Raji (cell line): Measurements from ENCODE around the gene AHRR.

Experiments
- POLR2A ChIP-seq: IDR thresholded peaks from 2 replicates; pipeline ENCODE4 v1.6.1; 2011; ENCODE audit warnings: low read depth, low read length, control low read depth; ENCODE audit not compliant: insufficient read depth

The AHRR gene

GRCh38 chr5:410911-411517, 89.5 kb downstream of the AHRR start:
- TF ChIP-seq POLR2A = no peak

DNA sequence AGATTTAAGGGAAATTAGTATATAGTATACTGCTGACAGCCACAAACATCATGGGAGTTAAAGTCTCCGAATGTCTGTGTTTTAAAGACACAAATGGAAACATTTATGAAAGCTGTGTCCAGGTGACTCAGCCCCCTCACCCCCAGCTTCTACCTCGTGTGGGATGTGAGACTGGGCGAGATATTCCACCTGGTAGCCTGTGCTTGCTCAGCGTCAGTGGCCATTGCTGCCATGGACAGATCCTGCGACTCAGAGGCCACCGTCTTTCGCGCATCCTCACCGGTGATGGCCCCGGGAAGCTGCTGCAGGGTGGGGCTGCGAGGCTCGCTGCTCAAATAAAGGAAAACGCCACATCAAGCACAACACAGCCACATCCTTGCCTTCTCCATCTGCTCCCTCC, 90.2 kb downstream of the AHRR start:
- TF ChIP-seq POLR2A = no peak

DNA sequence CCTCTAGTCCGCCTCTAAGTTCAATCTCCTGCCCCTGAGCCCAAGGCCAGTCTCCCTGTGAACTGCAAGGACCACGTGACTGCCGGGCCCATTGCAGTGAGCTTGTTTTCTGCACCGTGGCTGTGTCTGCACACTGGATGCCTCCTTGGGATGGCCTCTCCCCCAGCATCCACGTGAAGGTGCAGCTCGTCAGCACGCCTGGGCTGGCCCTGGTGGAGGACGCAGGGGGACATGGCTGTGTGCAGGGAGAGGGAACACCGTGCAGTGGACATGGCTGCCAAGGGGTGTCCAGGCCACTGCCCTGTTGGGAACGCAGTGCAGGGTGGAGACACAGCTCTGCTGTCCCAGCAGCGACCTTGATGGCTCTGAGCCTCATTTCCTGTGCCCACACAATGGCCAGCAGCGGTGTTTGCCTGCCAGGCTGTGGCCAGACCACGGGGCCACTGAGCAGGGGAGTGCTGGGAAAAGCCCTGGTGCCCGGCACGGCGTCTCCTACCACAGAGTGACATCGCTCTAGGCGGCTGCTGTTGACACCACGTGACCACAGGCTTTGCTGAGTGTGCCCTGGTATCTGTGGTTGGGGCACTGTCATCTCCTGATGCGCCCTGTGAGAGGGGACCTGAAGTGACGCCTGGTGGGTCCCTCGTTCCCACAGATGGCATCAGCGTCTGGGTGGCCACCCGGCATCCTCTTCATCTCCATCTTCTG, 94.6 kb downstream of the AHRR start:
- TF ChIP-seq POLR2A = no peak

GRCh38 chr5:416636-416960, 95.1 kb downstream of the AHRR start:
- TF ChIP-seq POLR2A = no peak

DNA sequence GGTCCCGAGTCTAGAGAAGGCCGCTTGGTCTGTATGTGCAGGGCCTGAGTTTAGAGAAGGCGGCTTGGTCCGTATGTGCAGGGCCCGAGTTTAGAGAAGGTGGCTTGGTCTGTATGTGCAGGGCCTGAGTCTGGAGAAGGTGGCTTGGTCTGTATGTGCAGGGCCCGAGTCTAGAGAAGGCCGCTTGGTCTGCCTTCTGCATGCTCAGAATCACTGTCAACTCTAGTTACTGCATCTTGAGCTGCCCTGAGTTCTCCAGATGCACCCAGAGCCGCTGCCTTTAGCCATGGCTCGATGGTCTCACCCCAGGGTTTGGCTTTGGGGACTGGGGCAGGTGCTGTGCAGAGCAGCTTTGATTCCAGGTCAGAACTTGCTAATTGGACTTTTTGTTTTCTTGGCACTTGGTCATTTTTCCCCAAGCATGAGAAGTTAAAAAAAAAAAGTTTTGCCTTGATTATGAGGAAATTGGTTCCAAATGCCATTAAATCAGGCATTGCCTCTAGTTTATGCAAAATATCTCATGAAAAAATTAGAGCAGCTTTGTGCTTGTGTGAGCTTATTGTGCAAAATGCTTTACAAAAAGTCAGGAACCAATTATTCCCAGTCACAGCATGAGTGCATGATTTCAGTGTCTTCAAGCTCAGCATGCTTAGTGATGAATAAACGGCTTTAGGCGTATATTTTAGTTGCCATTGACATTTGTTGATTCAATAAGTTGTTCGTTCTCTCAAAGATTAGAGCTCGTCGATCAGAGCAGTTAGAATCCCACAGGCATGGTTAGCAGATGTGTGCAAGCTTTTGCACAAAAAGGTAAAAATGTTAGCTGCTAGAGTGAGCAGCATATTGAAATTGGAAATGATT, 96.0 kb downstream of the AHRR start:
- no peak for TF ChIP-seq POLR2A

DNA sequence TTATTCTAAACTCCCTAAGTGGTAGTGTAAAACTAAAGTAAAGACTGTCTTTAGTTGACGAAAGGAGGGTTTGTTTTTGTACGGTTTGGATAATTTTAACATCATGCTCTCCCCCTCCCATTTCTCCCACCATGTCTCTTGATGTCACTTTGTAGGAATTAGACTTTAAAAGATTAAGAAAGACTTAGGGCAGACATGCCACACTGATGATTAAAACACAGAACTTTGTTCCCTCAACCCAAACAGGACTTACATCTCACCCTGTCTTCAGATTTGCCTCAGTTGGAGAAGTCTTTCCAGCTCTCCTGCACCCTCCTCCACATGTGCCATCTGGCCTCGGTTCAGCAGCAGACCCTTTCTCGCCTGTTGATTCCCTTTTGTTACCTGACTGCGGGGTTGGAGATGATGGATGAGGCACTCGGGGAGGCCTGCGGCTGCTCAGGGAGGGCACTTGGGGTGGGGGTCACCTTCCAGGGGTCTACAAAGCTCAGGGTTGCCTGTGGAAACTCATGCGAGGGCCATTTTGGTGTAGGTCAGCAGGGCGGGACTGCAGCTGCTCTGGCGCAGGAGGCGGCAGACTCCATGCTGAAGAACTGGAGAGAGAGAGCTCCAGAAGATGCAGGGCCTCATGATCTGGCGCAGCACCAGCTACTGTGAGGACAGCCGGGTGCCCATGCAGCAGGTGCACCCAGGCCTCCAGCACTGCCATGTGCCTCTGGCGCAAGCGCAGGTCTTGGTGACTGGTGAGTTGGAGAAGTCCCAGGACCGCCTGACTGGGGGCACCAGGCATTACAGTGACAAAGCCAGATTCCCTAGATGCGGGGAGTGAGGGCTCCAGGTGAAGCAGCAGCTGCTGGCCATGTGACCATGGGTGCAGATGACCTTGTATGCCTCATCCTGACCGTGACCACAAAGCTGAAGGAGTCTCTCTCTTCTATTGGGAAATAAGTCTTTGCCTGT, 96.9 kb downstream of the AHRR start:
- TF ChIP-seq POLR2A = no peak

DNA sequence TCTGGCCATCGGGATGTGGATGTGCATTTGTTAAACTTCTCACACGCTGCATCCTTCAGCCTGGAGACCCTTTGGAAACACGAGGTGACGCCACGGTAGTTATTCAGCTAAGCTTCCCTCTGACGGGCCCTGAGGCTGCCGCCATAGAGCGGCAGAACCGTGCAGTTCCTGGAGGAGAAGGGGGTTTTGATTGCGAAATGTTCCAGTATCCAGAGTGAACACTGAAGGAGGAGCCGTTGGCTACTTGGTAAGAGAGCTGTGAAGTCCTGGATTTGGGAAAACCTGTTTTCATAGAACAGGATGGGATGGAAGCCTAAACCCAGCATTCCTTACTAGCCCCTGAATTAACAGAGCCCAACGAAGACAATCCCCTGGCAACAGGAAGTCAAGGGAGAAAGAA, 98.5 kb downstream of the AHRR start:
- no peak for TF ChIP-seq POLR2A

DNA sequence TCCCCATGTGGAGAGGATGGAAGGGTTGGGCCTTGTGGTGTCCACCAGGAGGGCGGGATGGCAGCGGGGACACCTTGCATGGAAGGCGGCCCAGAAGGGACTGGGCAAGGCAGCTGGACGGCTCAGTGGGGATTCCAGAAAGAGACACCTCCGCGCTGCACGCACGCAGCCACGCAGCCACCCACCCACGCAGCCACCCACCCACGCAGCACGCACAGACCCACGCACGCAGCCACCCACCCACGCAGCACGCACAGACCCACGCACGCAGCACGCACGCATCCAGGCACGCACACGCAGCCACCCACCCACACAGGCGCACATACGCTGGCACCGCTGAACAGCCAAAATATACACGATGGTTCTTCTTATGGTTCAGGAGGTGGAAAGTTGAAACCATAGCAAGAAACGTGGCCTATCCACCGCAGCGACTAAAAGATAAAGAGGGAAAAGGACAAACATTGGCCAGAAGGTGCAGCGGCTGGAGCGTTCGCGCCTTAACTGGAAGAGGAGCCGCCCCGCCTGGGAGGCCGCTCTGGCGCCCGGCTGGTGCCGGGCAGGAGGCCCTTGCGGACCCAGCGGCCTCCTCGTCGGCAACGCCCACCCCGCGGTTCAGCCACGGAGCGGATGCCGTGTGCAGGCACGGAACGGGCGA, 99.2 kb downstream of the AHRR start:
- no peak for TF ChIP-seq POLR2A

GRCh38 chr5:421287-421880, 99.9 kb downstream of the AHRR start:
- no peak for TF ChIP-seq POLR2A

GRCh38 chr5:421901-422300, 100.4 kb downstream of the AHRR start:
- TF ChIP-seq POLR2A = no peak

- TF ChIP-seq POLR2A = no peak
Measured at GRCh38 chr5:422323-423232, 101.1 kb downstream of the AHRR start.

- no peak for TF ChIP-seq POLR2A
Measured at GRCh38 chr5:423233-423565, 101.7 kb downstream of the AHRR start.

DNA sequence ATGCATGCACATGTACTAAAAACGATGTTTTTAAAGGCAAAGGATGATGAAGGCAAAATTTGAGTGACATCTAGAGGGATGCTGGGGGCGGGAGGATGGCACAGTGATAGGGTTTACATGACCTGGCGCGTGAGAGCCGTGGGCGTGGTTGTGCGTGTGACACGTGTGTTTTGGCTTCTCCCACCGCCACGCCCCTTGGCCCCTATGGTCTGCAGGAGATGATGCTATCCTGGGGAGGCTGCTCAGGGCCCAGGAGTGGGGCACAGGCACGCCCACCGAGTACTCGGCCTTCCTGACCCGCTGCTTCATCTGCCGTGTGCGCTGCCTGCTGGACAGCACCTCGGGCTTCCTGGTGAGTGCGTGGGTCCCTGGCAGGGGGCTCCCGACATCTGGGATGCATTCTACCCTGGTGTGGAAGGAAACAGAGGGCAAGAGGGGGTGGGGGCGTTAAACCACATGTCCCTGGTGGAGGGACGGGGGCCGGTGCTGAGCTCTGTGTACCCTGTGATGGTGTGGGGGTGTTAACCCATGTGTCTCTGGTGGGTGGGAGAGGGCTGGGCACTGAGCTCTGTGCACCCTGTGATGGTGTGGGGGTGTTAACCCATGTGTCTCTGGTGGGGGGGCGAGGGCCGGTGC, 102.2 kb downstream of the AHRR start:
- no peak for TF ChIP-seq POLR2A
